Neural cell (in vitro differentiated cells): ENCODE results near the gene C2CD3. TPM values are rescaled to one million over a fixed set of nuclear protein-coding genes. Genes with fewer than 3 reads are reported as not detected.

ENCODE experiments used
- H2AFZ ChIP-seq: fragments of 200-600, 300-800 bp; sonication (generic), shearing (Covaris generic); 2 replicates; pipeline ENCODE4 v1.6.0; 2014; ENCODE audit warnings: low read depth, mild to moderate bottlenecking, antibody characterized with exemption, low read length, moderate library complexity
- H3F3A ChIP-seq: fragments of 200-600 bp; shearing (Covaris generic); 2 replicates; pipeline ENCODE4 v1.6.1; 2016; ENCODE audit warnings: mild to moderate bottlenecking, moderate library complexity, mixed read lengths, antibody characterized with exemption, low read length; ENCODE audit not compliant: insufficient read depth, poor library complexity, severe bottlenecking
- H3K27ac ChIP-seq: fragments of 200-600, 300-800 bp; sonication (generic), shearing (Covaris generic); 2 replicates; pipeline ENCODE4 v1.5.1; 2014; ENCODE audit warnings: mild to moderate bottlenecking, low read length, moderate library complexity
- H3K27me3 ChIP-seq: fragments of 300-800, 200-600 bp; sonication (generic), shearing (Covaris generic); 2 replicates; pipeline ENCODE4 v1.6.0; 2014; ENCODE audit warnings: mild to moderate bottlenecking, low read depth, low read length, moderate library complexity; ENCODE audit not compliant: insufficient read depth
- H3K36me3 ChIP-seq: fragments of 300-800, 200-600 bp; sonication (generic), shearing (Covaris generic); 2 replicates; pipeline ENCODE4 v1.5.1; 2014; ENCODE audit warnings: mild to moderate bottlenecking, antibody characterized with exemption, low read length, moderate library complexity; ENCODE audit not compliant: insufficient read depth
- H3K4me2 ChIP-seq: fragments of 300-800, 200-600 bp; sonication (generic), shearing (Covaris generic); 2 replicates; pipeline ENCODE4 v1.6.0; 2014; ENCODE audit warnings: mild to moderate bottlenecking, low read length
- H3K4me3 ChIP-seq: fragments of 300-800, 200-600 bp; sonication (generic), shearing (Covaris generic); 2 replicates; pipeline ENCODE4 v1.5.1; 2014; ENCODE audit warnings: mild to moderate bottlenecking, low read length, moderate library complexity
- H3K79me2 ChIP-seq: fragments of 200-600 bp; shearing (Covaris generic); replicated peaks from 2 replicates; pipeline ENCODE4 v1.6.0; 2014; ENCODE audit warnings: mild to moderate bottlenecking, low read length, moderate library complexity; ENCODE audit not compliant: insufficient read depth
- H3K9ac ChIP-seq: fragments of 300-800, 200-600 bp; sonication (generic), shearing (Covaris generic); 2 replicates; pipeline ENCODE4 v1.6.1; 2016; ENCODE audit warnings: mild to moderate bottlenecking, low read length, mixed read lengths
- H3K9me2 ChIP-seq: fragments of 200-600 bp; shearing (Covaris generic); 2 replicates; pipeline ENCODE4 v1.6.1; 2016; ENCODE audit warnings: mild to moderate bottlenecking, low read length, mixed read lengths; ENCODE audit not compliant: insufficient read depth
- H3K9me3 ChIP-seq: fragments of 200-600, 300-800 bp; sonication (generic), shearing (Covaris generic); 2 replicates; pipeline ENCODE4 v1.6.1; 2016; ENCODE audit warnings: mild to moderate bottlenecking, mixed run types, low read length, moderate library complexity, mixed read lengths
- H4K20me1 ChIP-seq: fragments of 200-600 bp; shearing (Covaris generic); 2 replicates; pipeline ENCODE4 v1.6.1; 2016; ENCODE audit warnings: mild to moderate bottlenecking, mixed run types; ENCODE audit not compliant: insufficient read depth
- CTCF ChIP-seq: fragments of 450-650 bp; IDR thresholded peaks from 2 replicates; pipeline ENCODE4 v1.5.1; 2014; ENCODE audit warnings: antibody characterized with exemption, mild to moderate bottlenecking, moderate library complexity; ENCODE audit not compliant: poor library complexity, severe bottlenecking
- EP300 ChIP-seq: fragments of 450-650 bp; conservative IDR thresholded peaks from 2 replicates; pipeline ENCODE4 v1.6.1; 2014; ENCODE audit warnings: antibody characterized with exemption, mild to moderate bottlenecking, moderate library complexity; ENCODE audit not compliant: poor library complexity, severe bottlenecking
- EZH2 ChIP-seq: fragments of 200-600, 300-800 bp; shearing (Covaris generic), sonication (generic); IDR thresholded peaks from 2 replicates; pipeline ENCODE4 v1.6.1; 2014; ENCODE audit warnings: antibody characterized with exemption, low read length, borderline replicate concordance, mild to moderate bottlenecking; ENCODE audit not compliant: insufficient read depth, poor library complexity, severe bottlenecking
- MXI1 ChIP-seq: fragments of 450-650 bp; conservative IDR thresholded peaks from 2 replicates; pipeline ENCODE4 v1.6.1; 2014; ENCODE audit warnings: antibody characterized with exemption, mild to moderate bottlenecking; ENCODE audit not compliant: poor library complexity, severe bottlenecking
- POLR2AphosphoS5 ChIP-seq: IDR thresholded peaks from 2 replicates; pipeline ENCODE4 v1.6.1; 2012
- RAD21 ChIP-seq: fragments of 450-650 bp; conservative IDR thresholded peaks from 2 replicates; pipeline ENCODE4 v1.6.1; 2014; ENCODE audit warnings: antibody characterized with exemption, mild to moderate bottlenecking, moderate library complexity
- SMC3 ChIP-seq: fragments of 450-650 bp; conservative IDR thresholded peaks from 2 replicates; pipeline ENCODE4 v1.6.1; 2014; ENCODE audit warnings: antibody characterized with exemption, mild to moderate bottlenecking, moderate library complexity; ENCODE audit not compliant: poor library complexity
- TAF1 ChIP-seq: IDR thresholded peaks from 2 replicates; pipeline ENCODE4 v1.6.1; 2012; ENCODE audit warnings: low read depth
- polyA plus RNA-seq: library from polyadenylated mRNA; depleted of rRNA; stranded (reverse); fragments of >200 nt; gene quantifications from 2 replicates; pipeline ENCODE4 v1.2.3, GENCODE V29; 2014
- TF ChIP-seq, protein P1 (sequence below): IDR thresholded peaks from 2 replicates; pipeline ENCODE4 v1.6.1; 2012; ENCODE audit warnings: borderline replicate concordance

The C2CD3 gene
- polyA plus RNA-seq, 1 donor from 2014 or later, result 13.2 TPM

- no peaks in the 10 kb centered on the region for H3K9me2 ChIP-seq
- no peak overlapping the region for H3K9ac ChIP-seq
- no peak overlapping the region for H2AFZ ChIP-seq
- no peak overlapping the region for H3K4me2 ChIP-seq
- H4K20me1 ChIP-seq, result no peaks in the 10 kb centered on the region
- no peaks in the 10 kb centered on the region for H3K9me3 ChIP-seq
- H3K27me3 ChIP-seq, result no peaks in the 10 kb centered on the region
- TF ChIP-seq, protein P1, sequence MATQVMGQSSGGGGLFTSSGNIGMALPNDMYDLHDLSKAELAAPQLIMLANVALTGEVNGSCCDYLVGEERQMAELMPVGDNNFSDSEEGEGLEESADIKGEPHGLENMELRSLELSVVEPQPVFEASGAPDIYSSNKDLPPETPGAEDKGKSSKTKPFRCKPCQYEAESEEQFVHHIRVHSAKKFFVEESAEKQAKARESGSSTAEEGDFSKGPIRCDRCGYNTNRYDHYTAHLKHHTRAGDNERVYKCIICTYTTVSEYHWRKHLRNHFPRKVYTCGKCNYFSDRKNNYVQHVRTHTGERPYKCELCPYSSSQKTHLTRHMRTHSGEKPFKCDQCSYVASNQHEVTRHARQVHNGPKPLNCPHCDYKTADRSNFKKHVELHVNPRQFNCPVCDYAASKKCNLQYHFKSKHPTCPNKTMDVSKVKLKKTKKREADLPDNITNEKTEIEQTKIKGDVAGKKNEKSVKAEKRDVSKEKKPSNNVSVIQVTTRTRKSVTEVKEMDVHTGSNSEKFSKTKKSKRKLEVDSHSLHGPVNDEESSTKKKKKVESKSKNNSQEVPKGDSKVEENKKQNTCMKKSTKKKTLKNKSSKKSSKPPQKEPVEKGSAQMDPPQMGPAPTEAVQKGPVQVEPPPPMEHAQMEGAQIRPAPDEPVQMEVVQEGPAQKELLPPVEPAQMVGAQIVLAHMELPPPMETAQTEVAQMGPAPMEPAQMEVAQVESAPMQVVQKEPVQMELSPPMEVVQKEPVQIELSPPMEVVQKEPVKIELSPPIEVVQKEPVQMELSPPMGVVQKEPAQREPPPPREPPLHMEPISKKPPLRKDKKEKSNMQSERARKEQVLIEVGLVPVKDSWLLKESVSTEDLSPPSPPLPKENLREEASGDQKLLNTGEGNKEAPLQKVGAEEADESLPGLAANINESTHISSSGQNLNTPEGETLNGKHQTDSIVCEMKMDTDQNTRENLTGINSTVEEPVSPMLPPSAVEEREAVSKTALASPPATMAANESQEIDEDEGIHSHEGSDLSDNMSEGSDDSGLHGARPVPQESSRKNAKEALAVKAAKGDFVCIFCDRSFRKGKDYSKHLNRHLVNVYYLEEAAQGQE, result no peak
- TF ChIP-seq POLR2AphosphoS5 (peak; percentile 22), EP300 (peak; percentile 76)
- no peaks in the 10 kb centered on the region for H3K79me2 ChIP-seq
- peaks cover 3% of the 10 kb centered on the region for H3F3A ChIP-seq
- peak overlapping the region; percentile 8 for H3K4me3 ChIP-seq
- H3K36me3 ChIP-seq, result peaks cover 17% of the 10 kb centered on the region
- peak overlapping the region; percentile 57 for H3K27ac ChIP-seq
Observed at GRCh38 chr11:74139151-74139918, 31.5 kb downstream of the C2CD3 start.

- TF ChIP-seq MXI1, result no peak
- no peak for TF ChIP-seq CTCF
- no peak for TF ChIP-seq EP300
- peaks cover 3% of the 10 kb centered on the region for H3F3A ChIP-seq
- H4K20me1 ChIP-seq, result no peaks in the 10 kb centered on the region
- peaks cover 17% of the 10 kb centered on the region for H3K36me3 ChIP-seq
- no peak overlapping the region for H3K9ac ChIP-seq
- H3K9me2 ChIP-seq, result no peaks in the 10 kb centered on the region
- no peaks in the 10 kb centered on the region for H3K79me2 ChIP-seq
- H3K4me3 ChIP-seq, result no peak overlapping the region
- no peaks in the 10 kb centered on the region for H3K27me3 ChIP-seq
- H3K27ac ChIP-seq, result peak overlapping the region; percentile 57
- no peak overlapping the region for H3K4me2 ChIP-seq
- no peak overlapping the region for H2AFZ ChIP-seq
- no peaks in the 10 kb centered on the region for H3K9me3 ChIP-seq
Observed at GRCh38 chr11:74138572-74138971, 32.2 kb downstream of the C2CD3 start.

- Histone ChIP-seq H3K27me3 (no peaks in the 10 kb centered on the region), H3K4me3 (no peak overlapping the region), H3K9me3 (no peaks in the 10 kb centered on the region), H3K9ac (no peak overlapping the region), H4K20me1 (no peaks in the 10 kb centered on the region), H3K9me2 (no peaks in the 10 kb centered on the region), H3K36me3 (peaks cover 17% of the 10 kb centered on the region), H3K79me2 (no peaks in the 10 kb centered on the region), H3K4me2 (no peak overlapping the region), H3K27ac (no peak overlapping the region), H2AFZ (no peak overlapping the region), H3F3A (peaks cover 3% of the 10 kb centered on the region)
- no peak for TF ChIP-seq CTCF
- TF ChIP-seq, protein P1, result no peak
- TF ChIP-seq POLR2AphosphoS5, result no peak
- TF ChIP-seq MXI1, result no peak
- no peak for TF ChIP-seq RAD21
- TF ChIP-seq TAF1, result no peak
- no peak for TF ChIP-seq SMC3
- no peak for TF ChIP-seq EP300
- no peak for TF ChIP-seq EZH2
Observed at GRCh38 chr11:74138021-74138420, 32.8 kb downstream of the C2CD3 start.
